ENCODE measurements around the gene SFT2D1. TPM values are rescaled to one million over a fixed set of nuclear protein-coding genes. Genes with fewer than 3 reads are reported as not detected.

The SFT2D1 gene
- total RNA-seq, 4 donors from 2014 or later, result 41.1 to 59.4 (median 54.8) TPM

DNA sequence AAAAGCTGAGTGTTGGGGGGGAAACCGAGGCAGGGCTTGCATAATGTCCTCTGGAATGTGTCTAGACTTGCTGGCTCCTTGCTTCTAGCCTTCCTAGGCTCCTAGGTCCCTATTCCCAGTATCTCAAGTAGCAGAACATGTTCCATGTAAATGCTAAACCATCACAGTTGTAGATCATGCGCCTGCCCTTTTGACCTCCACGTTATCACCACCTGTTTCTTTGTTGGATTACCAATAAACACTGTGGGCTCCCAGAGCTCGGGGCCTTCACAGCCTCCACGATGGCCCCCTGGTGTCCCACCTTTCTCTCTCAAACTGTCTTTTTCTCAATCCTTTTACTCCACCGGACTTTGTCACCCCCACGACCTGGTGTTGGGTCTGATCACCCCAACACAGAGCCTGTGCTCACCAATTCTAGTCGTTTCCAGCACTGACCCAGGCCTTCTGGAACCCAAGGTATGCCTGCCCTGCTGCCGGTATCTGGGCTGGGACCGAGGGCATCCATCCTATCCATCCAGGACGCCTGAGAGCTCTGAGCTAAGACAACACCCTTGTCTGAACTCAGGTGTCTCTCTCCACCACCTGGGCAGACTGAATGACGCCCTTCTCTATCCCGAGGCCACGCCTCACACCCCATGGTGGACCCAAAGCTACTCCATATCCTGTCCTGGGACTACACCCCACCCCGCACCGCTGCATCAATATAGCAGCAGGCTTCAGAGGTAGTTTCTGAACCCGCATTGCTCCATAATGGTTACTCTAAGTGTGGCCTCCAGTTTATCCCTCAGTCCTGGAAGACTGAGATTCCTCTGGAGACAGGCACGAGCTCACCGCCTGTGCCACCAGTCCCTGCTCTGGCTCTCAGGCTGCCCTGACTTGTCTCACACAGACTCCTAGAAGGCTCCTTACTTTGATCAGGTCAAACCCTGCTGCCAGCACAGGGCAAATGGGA lies 24.8 kb downstream of the SFT2D1 start:
- TF ChIP-seq, protein P1, sequence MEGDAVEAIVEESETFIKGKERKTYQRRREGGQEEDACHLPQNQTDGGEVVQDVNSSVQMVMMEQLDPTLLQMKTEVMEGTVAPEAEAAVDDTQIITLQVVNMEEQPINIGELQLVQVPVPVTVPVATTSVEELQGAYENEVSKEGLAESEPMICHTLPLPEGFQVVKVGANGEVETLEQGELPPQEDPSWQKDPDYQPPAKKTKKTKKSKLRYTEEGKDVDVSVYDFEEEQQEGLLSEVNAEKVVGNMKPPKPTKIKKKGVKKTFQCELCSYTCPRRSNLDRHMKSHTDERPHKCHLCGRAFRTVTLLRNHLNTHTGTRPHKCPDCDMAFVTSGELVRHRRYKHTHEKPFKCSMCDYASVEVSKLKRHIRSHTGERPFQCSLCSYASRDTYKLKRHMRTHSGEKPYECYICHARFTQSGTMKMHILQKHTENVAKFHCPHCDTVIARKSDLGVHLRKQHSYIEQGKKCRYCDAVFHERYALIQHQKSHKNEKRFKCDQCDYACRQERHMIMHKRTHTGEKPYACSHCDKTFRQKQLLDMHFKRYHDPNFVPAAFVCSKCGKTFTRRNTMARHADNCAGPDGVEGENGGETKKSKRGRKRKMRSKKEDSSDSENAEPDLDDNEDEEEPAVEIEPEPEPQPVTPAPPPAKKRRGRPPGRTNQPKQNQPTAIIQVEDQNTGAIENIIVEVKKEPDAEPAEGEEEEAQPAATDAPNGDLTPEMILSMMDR (IDR thresholded peaks at IDR 0.05), result no peak
- TF ChIP-seq EP300 (IDR thresholded peaks at IDR 0.05), result no peak
- no peak for TF ChIP-seq POLR2A (IDR thresholded peaks at IDR 0.05)
- no peak overlapping the region for H3K27ac ChIP-seq
- no peaks in the 10 kb centered on the region for H3K9me3 ChIP-seq
- H3K27me3 ChIP-seq, result no peaks in the 10 kb centered on the region
- H3K4me3 ChIP-seq, result no peak overlapping the region
- H3K36me3 ChIP-seq, result peaks cover 0 to 42% (median 12%) of the 10 kb centered on the region in 3 donors
- no peak for DNase-seq (ENCODE audit: low spot score in 2 of 2)
- no peaks in the 10 kb centered on the region for H3K4me1 ChIP-seq
- WGBS, 2 donors, result 83 to 88% methylated on average over 19 of the region's 19 CpGs

DNA sequence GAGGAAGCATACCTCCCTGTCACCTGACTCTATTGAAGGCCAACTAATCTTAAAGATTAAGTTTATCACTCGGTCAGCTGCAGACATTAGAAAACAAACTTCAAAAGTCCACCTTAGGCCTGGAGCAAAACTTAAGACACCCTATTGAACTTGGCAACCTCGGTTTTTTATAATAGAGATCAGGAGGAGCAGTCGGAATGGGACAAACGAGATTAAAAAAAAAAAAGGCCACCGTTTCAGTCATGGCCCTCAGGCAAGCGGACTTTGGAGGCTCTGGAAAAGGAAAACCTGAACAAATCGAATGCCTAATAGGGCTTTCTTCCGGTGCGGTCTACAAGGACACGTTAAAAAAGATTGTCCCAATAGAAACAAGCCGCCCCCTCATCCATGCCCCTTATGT lies 26.9 kb downstream of the SFT2D1 start:
- no peaks in the 10 kb centered on the region for H3K9me3 ChIP-seq
- H3K4me3 ChIP-seq, result no peak overlapping the region
- no peak for DNase-seq (ENCODE audit: low spot score in 2 of 2)
- TF ChIP-seq POLR2A (IDR thresholded peaks at IDR 0.05) (no peak), EP300 (IDR thresholded peaks at IDR 0.05) (no peak)
- TF ChIP-seq, protein P1 (IDR thresholded peaks at IDR 0.05), result no peak
- H3K36me3 ChIP-seq, result peaks cover 0 to 23% (median 0%) of the 10 kb centered on the region in 3 donors
- H3K27ac ChIP-seq, result no peak overlapping the region
- H3K4me1 ChIP-seq, result no peaks in the 10 kb centered on the region
- WGBS, 2 donors, result 70 to 80% methylated on average over 11 of the region's 11 CpGs
- peaks cover 0 to 2% of the 10 kb centered on the region in 2 donors for H3K27me3 ChIP-seq

DNA sequence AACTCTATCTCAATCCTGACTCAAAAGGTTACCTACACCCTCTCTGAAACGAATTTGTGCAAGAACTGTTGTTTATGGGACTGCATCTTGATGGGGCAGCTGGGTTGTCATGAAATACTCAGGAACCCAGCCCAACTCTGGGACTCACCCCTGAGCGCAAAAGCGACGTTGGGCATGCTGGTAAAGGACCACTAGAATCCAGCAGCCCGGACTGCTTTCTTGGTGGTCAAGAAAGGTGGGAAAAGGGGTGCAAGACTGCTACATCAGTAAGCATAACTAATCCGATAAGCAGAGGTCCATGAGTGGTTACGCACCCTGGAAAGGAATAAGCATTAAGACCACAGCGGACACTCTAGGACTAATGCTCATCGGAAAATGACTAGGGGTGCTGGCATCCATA lies 27.9 kb downstream of the SFT2D1 start:
- TF ChIP-seq EP300 (IDR thresholded peaks at IDR 0.05) (no peak), POLR2A (IDR thresholded peaks at IDR 0.05) (no peak)
- TF ChIP-seq, protein P1 (IDR thresholded peaks at IDR 0.05), result no peak
- H3K4me3 ChIP-seq, result no peak overlapping the region
- no peaks in the 10 kb centered on the region for H3K9me3 ChIP-seq
- H3K4me1 ChIP-seq, result no peaks in the 10 kb centered on the region
- H3K27ac ChIP-seq, result no peak overlapping the region
- peaks cover 0 to 18% (median 0%) of the 10 kb centered on the region in 3 donors for H3K36me3 ChIP-seq
- peaks cover 0 to 12% of the 10 kb centered on the region in 2 donors for H3K27me3 ChIP-seq
- 82 to 88% methylated on average over 9 of the region's 9 CpGs for WGBS, 2 donors
- no peak for DNase-seq (ENCODE audit: low spot score in 2 of 2)

DNA sequence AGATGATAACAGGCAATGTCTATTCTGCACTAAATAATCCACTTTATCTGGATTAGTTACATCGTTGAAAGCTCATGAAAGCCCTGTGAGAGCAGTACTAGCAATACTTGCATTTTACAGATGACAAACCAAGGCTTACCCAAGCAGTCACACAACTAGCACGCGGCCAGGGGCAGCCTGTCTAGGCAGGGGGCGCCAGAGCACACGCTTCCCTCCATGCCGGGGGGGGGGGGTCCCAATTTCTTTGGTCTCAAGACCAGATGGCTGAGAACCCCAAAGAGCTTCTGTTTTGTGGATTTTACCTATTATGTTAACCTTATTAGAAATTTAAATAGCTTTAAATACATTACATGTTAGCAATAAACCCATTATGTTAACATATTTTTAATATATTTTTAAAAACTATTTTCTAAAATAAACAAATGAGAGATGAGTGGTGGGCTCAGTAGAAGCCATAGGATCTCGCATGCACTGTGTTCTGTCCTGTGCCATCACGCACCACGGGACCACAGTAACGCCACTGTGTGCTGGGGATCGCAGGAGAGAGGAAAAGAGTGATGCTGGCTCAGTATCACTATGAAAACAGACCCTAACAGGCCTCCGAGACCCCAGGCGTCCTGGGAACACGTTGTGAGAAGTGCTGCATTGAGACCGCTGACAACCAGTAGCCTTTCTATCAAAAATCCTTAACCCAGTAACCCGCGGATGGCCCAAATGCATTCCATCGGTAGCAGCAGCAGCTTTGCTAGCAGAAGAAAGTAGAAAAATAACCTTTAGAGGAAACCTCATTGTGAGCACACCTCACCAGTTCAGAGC lies 28.9 kb downstream of the SFT2D1 start:
- Histone ChIP-seq H3K36me3 (peaks cover 0 to 9% (median 0%) of the 10 kb centered on the region in 3 donors), H3K27ac (no peak overlapping the region), H3K27me3 (peaks cover 0 to 22% of the 10 kb centered on the region in 2 donors), H3K4me1 (peaks cover 0 to 5% (median 1%) of the 10 kb centered on the region in 4 donors), H3K4me3 (no peak overlapping the region), H3K9me3 (no peaks in the 10 kb centered on the region)
- 53 to 57% methylated on average over 18 of the region's 18 CpGs for WGBS, 2 donors
- peak in 1 of 2 donors; percentile 21 for DNase-seq (ENCODE audit: low spot score in 2 of 2)
- TF ChIP-seq EP300 (IDR thresholded peaks at IDR 0.05) (no peak), POLR2A (IDR thresholded peaks at IDR 0.05) (no peak)
- TF ChIP-seq, protein P1 (IDR thresholded peaks at IDR 0.05), result peak; percentile 43 to 52 (median 44)
